HepG2 (cell line): ENCODE data around the gene AQP7.

Source experiments
- ZNF510 ChIP-seq: sonication (generic); formaldehyde crosslinking; IDR thresholded peaks from 2 replicates; pipeline ENCODE4 v1.4.0; 2020; ENCODE audit warnings: low read depth, mild to moderate bottlenecking, missing genetic modification reagents
- ZNF782 ChIP-seq: sonication (generic); formaldehyde crosslinking; IDR thresholded peaks from 2 replicates; pipeline ENCODE4 v1.4.0; 2020; ENCODE audit warnings: missing genetic modification reagents, mild to moderate bottlenecking, borderline replicate concordance
- TF ChIP-seq, protein P1 (sequence below): sonication (generic); formaldehyde crosslinking; IDR thresholded peaks from 2 replicates; pipeline ENCODE4 v1.4.0; 2020; ENCODE audit warnings: missing genetic modification reagents

DNA sequence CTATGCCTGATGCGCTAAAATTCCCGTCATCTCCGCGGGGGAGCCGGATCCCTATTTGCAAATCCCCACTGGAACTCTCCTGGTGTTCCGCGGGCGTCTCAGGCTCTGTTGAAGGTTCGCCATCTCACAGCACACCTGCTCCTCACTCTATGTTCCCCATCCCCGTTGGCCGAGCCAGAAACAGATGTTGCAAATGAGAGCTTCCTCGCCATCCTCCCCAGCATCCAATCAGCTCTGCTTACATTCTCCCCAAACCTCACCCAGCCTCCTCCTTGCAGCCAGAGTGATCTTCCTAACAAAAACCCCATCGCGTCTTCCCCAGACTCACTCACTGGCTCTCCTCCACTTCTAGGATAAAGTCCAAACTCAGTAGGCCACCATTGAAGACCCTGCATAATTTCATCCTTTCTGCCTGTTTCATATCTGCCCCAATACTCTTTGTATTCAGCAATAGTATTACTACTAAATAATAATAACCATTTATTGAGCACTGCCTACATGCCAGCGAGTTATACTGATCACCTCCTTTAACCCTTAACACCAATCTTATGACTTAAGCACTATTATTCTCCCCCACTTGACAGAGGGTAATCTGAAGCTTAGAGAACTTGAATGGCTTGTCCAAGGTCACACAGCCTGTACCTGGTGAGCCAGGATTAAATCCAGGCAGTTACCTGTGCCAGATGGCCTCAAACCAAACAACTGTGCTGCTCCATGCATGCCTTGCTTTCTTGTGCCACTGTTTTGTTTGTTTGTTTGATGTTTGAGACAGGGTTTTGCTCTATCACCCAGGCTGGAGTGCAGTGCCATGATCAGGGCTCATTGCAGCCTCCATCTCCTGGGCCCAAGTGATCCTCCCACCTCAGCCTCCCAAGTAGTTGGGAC lies 14.0 kb downstream of the AQP7 start:
- TF ChIP-seq, protein P1, sequence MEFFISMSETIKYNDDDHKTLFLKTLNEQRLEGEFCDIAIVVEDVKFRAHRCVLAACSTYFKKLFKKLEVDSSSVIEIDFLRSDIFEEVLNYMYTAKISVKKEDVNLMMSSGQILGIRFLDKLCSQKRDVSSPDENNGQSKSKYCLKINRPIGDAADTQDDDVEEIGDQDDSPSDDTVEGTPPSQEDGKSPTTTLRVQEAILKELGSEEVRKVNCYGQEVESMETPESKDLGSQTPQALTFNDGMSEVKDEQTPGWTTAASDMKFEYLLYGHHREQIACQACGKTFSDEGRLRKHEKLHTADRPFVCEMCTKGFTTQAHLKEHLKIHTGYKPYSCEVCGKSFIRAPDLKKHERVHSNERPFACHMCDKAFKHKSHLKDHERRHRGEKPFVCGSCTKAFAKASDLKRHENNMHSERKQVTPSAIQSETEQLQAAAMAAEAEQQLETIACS (CRISPR knock-in tag) = no peak
- TF ChIP-seq ZNF510 (CRISPR knock-in tag) = no peak
- no peak for TF ChIP-seq ZNF782 (CRISPR knock-in tag)
